ENCODE data around the gene ENGASE. TPM values are rescaled to one million over a fixed set of nuclear protein-coding genes. Genes with fewer than 3 reads are reported as not detected.

ENGASE gene
- total and polyA plus RNA-seq, 2 of the 8 experiments (the other 6 are each of a cell fraction or from before 2014, with no cell fraction given) = 9.3 to 36.1 TPM

GRCh38 chr17:79132271-79133064, 57.8 kb downstream of the ENGASE start:
- 87% methylated on average over 26 of the region's 36 CpGs; no CpG with 5 or more reads in 1 of the 2 experiments for WGBS, 2 experiments (ENCODE audit: extremely low coverage in 1 of 2, insufficient coverage in 1 of 2, insufficient read length in 1 of 2, insufficient replicate concordance in 2 of 2, low coverage in 1 of 2, low lambda C conversion rate in 2 of 2, missing lambda C conversion rate in 1 of 2)

More at GRCh38 chr17:79132271-79133064, 57.8 kb downstream of the ENGASE start:
- Histone ChIP-seq H3K9ac (replicated peaks in 1 of 4; ENCODE audit: extremely low read depth in 1 of 4, low read depth in 3 of 4, low read length in 3 of 4) (no peak overlapping the region; a peak in 1 of 7 replicates), H2AK5ac (ENCODE audit: low read depth, low read length) (no peak overlapping the region), H4K91ac (replicated peaks; ENCODE audit: insufficient read length, low read length) (no peak overlapping the region), H4K20me1 (replicated peaks in 1 of 2; ENCODE audit: control insufficient read depth in 1 of 2, insufficient read depth in 2 of 2, low read length in 2 of 2) (peaks cover 4 to 8% of the 10 kb centered on the region in 2 experiments), H2BK20ac (ENCODE audit: low read length) (no peak overlapping the region), H4K8ac (ENCODE audit: extremely low read depth, insufficient read depth, low read length) (peak overlapping the region; percentile 21; the same call in 1 of the 2 replicates), H3K4ac (replicated peaks; ENCODE audit: insufficient read length, low read depth, low read length) (no peak overlapping the region), H3K9me3 (ENCODE audit: insufficient read depth in 2 of 2, low read depth in 1 of 2, low read length in 1 of 2) (no peaks in the 10 kb centered on the region), H2AFZ (ENCODE audit: low read length) (no peak overlapping the region), H3K36me3 (ENCODE audit: control insufficient read depth in 2 of 4, insufficient read depth in 4 of 4, low read length in 3 of 4) (no peaks in the 10 kb centered on the region), H3K79me1 (ENCODE audit: low read depth, low read length) (no peaks in the 10 kb centered on the region; the same call in 1 of the 2 replicates), H3K56ac (replicated peaks; ENCODE audit: insufficient read length, low read depth, low read length) (no peak overlapping the region), H2BK5ac (ENCODE audit: low read depth, low read length) (no peak overlapping the region), H2BK120ac (replicated peaks; ENCODE audit: low read depth, low read length) (no peak overlapping the region), H4K5ac (ENCODE audit: insufficient read length, low read depth, low read length) (no peak overlapping the region), H3K4me2 (ENCODE audit: insufficient read depth in 1 of 2, low read depth in 2 of 2, low read length in 2 of 2) (no peak overlapping the region), H3K27me3 (replicated peaks in 1 of 4; ENCODE audit: control insufficient read depth in 3 of 4, extremely low read depth in 1 of 4, insufficient read depth in 3 of 4, low read length in 3 of 4) (no peaks in the 10 kb centered on the region), H3K14ac (ENCODE audit: insufficient read length) (no peak overlapping the region), H3K18ac (ENCODE audit: extremely low read depth, low read length) (no peak overlapping the region), H2BK12ac (ENCODE audit: low read depth, low read length) (no peak overlapping the region), H3K23ac (ENCODE audit: insufficient read length) (no peak overlapping the region), H3K4me3 (ENCODE audit: extremely low read depth in 1 of 4, insufficient read depth in 2 of 4, low read depth in 3 of 4, low read length in 4 of 4) (no peak overlapping the region), H2BK15ac (ENCODE audit: low read length) (no peak overlapping the region), H3K4me1 (replicated peaks in 1 of 4; ENCODE audit: control insufficient read depth in 3 of 4, insufficient read depth in 4 of 4, low read length in 3 of 4) (no peaks in the 10 kb centered on the region; a peak in 1 of 7 replicates), H3K23me2 (ENCODE audit: low read depth, low read length) (no peaks in the 10 kb centered on the region), H3K79me2 (ENCODE audit: control insufficient read depth in 1 of 2, insufficient read depth in 2 of 2, low read length in 2 of 2) (no peaks in the 10 kb centered on the region), H3K27ac (ENCODE audit: low read depth, low read length) (no peak overlapping the region)
- ChIA-PET CTCF (ENCODE audit: partially characterized antibody) (interaction anchor here (1.1 to 3.6 kb wide), 4 partner anchors 23 to 260 kb away, joined by 3 to 20 read pairs (median 4); no protein-coding TSS in a partner anchor), POLR2A (ENCODE audit: partially characterized antibody) (no interaction called here)
- no peak for DNase-seq (ENCODE audit: low read depth in 1 of 2, low spot score in 2 of 2)
- FAIRE-seq = no peak
- TF ChIP-seq RNF2 (IDR thresholded peaks at IDR 0.05; ENCODE audit: borderline replicate concordance, low read depth, low read length, missing control alignments, poor library complexity, severe bottlenecking) (no peak), CTBP2 (IDR thresholded peaks at IDR 0.05; ENCODE audit: borderline replicate concordance, insufficient read depth, insufficient read length, low read length) (no peak), SUZ12 (IDR thresholded peaks at IDR 0.05; ENCODE audit: low read length) (no peak), CBX8 (IDR thresholded peaks at IDR 0.05; ENCODE audit: borderline replicate concordance, low read depth, low read length) (no peak), RXRA (IDR thresholded peaks at IDR 0.05; ENCODE audit: insufficient read depth, low read depth, low read length) (no peak), PHF8 (conservative IDR thresholded peaks at IDR 0.05; ENCODE audit: low read depth, low read length) (no peak)
